Cardiac fibroblast (primary cell): ENCODE data around the gene ATG4B.

Experiments used
- DNase-seq, 2 donors: peaks; one replicate each; pipeline versions ENCODE4 v3.0.0 to v3.0.0-alpha.2; 2010; ENCODE audit warnings: low read depth in 2 of 2
- H3K4me3 ChIP-seq, 2 donors: replicated peaks in 1 of 2; 1 replicate in 1 of 2; 2 replicates in 1 of 2; pipeline ENCODE4 v1.5.1; 2011; ENCODE audit warnings: low read depth in 2 of 2, low read length in 2 of 2, mild to moderate bottlenecking in 2 of 2, moderate library complexity in 1 of 2
- TF ChIP-seq, protein P1 (sequence below): IDR thresholded peaks from one replicate; pipeline ENCODE4 v1.5.1; 2011; ENCODE audit warnings: low read depth, mild to moderate bottlenecking, low read length, inconsistent platforms

The ATG4B gene

GRCh38 chr2:241619597-241620418 lies 17.7 kb upstream of the ATG4B start:
- TF ChIP-seq, protein P1, sequence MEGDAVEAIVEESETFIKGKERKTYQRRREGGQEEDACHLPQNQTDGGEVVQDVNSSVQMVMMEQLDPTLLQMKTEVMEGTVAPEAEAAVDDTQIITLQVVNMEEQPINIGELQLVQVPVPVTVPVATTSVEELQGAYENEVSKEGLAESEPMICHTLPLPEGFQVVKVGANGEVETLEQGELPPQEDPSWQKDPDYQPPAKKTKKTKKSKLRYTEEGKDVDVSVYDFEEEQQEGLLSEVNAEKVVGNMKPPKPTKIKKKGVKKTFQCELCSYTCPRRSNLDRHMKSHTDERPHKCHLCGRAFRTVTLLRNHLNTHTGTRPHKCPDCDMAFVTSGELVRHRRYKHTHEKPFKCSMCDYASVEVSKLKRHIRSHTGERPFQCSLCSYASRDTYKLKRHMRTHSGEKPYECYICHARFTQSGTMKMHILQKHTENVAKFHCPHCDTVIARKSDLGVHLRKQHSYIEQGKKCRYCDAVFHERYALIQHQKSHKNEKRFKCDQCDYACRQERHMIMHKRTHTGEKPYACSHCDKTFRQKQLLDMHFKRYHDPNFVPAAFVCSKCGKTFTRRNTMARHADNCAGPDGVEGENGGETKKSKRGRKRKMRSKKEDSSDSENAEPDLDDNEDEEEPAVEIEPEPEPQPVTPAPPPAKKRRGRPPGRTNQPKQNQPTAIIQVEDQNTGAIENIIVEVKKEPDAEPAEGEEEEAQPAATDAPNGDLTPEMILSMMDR = no peak
- DNase-seq = no peak
- no peak overlapping the region for H3K4me3 ChIP-seq

DNA sequence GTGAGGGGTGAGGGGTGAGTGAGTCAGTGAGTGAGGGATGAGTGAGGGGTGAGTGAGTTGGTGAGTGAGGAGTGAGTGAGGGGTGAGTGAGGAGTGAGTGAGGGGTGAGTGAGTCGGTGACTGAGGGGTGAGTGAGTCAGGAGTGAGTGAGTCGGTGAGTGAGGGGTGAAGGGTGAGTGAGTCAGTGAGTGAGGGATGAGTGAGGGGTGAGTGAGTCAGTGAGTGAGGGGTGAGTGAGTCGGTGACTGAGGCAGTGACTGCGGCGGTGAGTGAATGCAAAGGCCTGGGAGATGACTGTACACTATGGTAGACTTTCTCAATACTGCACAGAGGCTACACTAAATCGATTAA lies 17.1 kb upstream of the ATG4B start:
- H3K4me3 ChIP-seq = no peak overlapping the region
- DNase-seq = peak; percentile 7 to 81
- TF ChIP-seq, protein P1 = no peak

- TF ChIP-seq, protein P1 = no peak
Observed at GRCh38 chr2:241627675-241628074, 9.8 kb upstream of the ATG4B start.

DNA sequence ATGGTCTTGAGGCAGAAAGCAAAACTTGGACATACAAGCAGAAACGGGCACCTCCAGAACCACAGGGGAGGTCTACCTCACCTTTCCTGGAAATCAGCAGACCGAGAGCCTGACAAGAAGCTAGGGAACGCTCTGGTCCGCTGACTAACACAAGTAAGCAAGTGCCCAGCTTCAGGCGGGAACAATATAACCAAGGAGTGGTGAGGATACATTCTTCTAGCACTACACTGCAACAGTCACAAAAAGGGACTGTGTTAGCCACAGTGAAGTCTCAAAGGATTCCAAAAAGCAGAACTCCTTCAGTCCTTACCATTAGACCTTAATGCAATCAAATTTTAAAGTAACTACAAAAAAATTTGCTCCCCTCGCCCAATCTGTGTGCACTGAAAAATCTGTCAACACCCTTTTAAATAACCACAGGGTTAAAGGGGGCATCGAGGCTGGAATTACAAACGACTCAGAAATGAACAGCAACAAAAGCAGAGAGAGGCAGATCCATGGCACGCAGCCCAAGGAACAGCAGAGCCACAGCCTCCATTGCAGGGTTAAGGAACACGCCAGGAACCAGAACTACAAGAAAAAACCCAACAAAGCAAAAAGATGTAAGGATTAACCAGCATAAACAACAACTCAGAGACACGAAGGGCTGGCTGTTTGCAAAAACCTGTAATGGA lies 7.6 kb upstream of the ATG4B start:
- TF ChIP-seq, protein P1 = no peak
- DNase-seq = peak in 1 of 2 donors; percentile 24

More at GRCh38 chr2:241627675-241628074, 9.8 kb upstream of the ATG4B start:
- no peak for DNase-seq
- H3K4me3 ChIP-seq = no peak overlapping the region

GRCh38 chr2:241632478-241633325 lies 4.8 kb upstream of the ATG4B start:
- no peak overlapping the region for H3K4me3 ChIP-seq
- DNase-seq = no peak
- TF ChIP-seq, protein P1 = no peak

More for the DNA sequence above, 7.6 kb upstream of the ATG4B start:
- no peak overlapping the region for H3K4me3 ChIP-seq

DNA sequence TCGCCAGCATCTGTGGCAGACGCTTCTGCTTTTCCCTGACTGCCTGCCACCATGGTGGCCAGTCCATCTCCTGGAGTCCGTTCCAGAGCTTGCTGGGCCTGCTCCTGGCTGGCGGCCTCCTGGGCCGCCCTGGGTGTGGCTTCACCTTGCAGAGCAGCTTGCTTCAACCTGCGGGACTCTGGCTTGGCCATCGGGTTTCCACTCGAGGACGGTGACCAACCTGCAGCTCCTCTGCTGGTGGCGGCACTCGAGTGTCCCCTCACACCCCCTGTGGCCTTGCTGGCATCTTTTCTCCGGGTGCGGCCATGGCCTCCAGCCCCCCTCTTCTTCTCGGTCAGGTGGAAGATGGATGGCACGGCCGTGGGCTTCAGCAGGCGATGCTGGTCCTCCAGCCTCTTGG lies 3.9 kb upstream of the ATG4B start:
- DNase-seq = no peak
- no peak overlapping the region for H3K4me3 ChIP-seq
- TF ChIP-seq, protein P1 = no peak
